ENCODE measurements around the gene C14orf93. TPM values are rescaled to one million over a fixed set of nuclear protein-coding genes. Genes with fewer than 3 reads are reported as not detected.

Gene C14orf93
- total RNA-seq, 5 donors from 2014 or later (not counting 1 experiment from before 2014, with no cell fraction given) = 10.8 to 13.7 (median 12.4) TPM

- CTCF ChIA-PET = no interaction called here
- peaks cover 0 to 3% of the 10 kb centered on the region in 2 donors for H3K27me3 Mint-ChIP-seq
- Histone ChIP-seq H3K27ac (ENCODE audit: low read length) (no peak overlapping the region), H3K27me3 (replicated peaks in 1 of 2; ENCODE audit: control insufficient read depth in 2 of 2, extremely low read depth in 1 of 2, insufficient read depth in 2 of 2, low read length in 1 of 2) (peaks cover 0 to 5% of the 10 kb centered on the region in 2 experiments), H3K4me1 (ENCODE audit: control insufficient read depth in 1 of 2, extremely low read depth in 1 of 2, insufficient read depth in 2 of 2, low read length in 2 of 2) (no peaks in the 10 kb centered on the region), H3K4me3 (ENCODE audit: control insufficient read depth in 1 of 2, extremely low read depth in 1 of 2, low read length in 1 of 2) (no peak overlapping the region), H3K9me3 (no peaks in the 10 kb centered on the region), H3K36me3 (ENCODE audit: control insufficient read depth in 2 of 2, extremely low read depth in 1 of 2, insufficient read depth in 1 of 2, low read length in 1 of 2) (no peaks in the 10 kb centered on the region)
- DNase-seq = no peak
- no peaks in the 10 kb centered on the region for H3K9me3 Mint-ChIP-seq
- WGBS (ENCODE audit: insufficient coverage) = 75% methylated on average over 3 of the region's 6 CpGs
- no peak overlapping the region for H3K27ac Mint-ChIP-seq
- no peaks in the 10 kb centered on the region for H3K4me1 Mint-ChIP-seq
- POLR2A ChIA-PET = no interaction called here
- no peak for ATAC-seq (replicated peaks in 1 of 4)
- no peak overlapping the region for H3K4me3 Mint-ChIP-seq
- no peaks in the 10 kb centered on the region for H3K36me3 Mint-ChIP-seq
These were observed 37.2 kb upstream of the C14orf93 start for GRCh38 chr14:23047034-23047634.

DNA sequence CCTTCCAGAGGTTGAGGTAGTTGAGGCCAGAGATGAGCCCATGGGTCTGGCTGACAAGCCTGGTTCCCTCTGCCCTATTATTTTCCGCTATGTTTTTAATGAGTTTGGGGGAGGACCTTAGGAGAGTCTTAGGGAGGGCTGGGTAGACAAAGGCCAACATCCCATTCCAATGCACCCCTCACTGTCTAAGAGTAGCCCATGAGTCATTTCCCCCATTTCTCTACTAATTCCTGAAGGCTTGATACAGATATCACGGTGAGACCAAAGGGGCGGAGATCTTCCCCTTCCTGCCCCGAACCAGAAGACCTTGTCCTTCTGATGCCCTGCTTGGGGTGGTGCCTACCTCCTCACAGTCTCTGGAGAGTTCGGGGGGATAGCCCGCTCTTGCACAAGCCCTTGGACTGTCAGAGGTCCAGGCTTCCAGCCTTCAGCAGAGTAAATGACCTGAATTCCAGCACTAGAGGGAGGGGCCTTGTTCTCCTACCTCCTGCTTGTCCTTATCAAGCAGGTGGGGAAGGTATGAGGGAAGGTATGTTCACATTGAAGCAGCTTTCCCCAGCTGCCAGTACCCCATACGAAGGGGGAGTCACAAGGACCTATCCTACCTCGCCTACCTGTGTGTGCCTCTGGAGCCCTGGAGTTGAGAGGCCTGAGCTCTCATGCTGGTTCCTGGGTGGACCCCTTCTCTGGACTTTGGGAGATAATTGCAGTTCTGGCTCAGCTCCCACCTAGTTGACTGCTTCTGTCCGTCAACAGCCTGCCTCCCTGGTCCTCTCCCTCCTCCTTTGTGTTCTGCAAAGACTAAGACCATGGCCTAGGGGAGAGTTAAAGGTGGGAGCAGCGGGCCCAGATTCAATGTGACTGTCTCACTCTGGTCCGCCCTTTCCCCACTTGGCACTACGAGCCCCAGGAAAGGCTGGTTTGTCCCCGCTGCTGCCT, 35.7 kb upstream of the C14orf93 start:
- Histone ChIP-seq H3K4me1 (ENCODE audit: control insufficient read depth in 1 of 2, extremely low read depth in 1 of 2, insufficient read depth in 2 of 2, low read length in 2 of 2) (no peaks in the 10 kb centered on the region), H3K9me3 (no peaks in the 10 kb centered on the region), H3K4me3 (ENCODE audit: control insufficient read depth in 1 of 2, extremely low read depth in 1 of 2, low read length in 1 of 2) (no peak overlapping the region), H3K36me3 (ENCODE audit: control insufficient read depth in 2 of 2, extremely low read depth in 1 of 2, insufficient read depth in 1 of 2, low read length in 1 of 2) (no peaks in the 10 kb centered on the region), H3K27me3 (replicated peaks in 1 of 2; ENCODE audit: control insufficient read depth in 2 of 2, extremely low read depth in 1 of 2, insufficient read depth in 2 of 2, low read length in 1 of 2) (peaks cover 0 to 10% of the 10 kb centered on the region in 2 experiments), H3K27ac (ENCODE audit: low read length) (no peak overlapping the region)
- Mint-ChIP-seq H3K27me3 (peaks cover 0 to 3% of the 10 kb centered on the region in 2 donors), H3K9me3 (no peaks in the 10 kb centered on the region), H3K36me3 (no peaks in the 10 kb centered on the region), H3K4me3 (no peak overlapping the region), H3K4me1 (no peaks in the 10 kb centered on the region), H3K27ac (no peak overlapping the region)
- ATAC-seq (replicated peaks in 1 of 4) (no peak), DNase-seq (no peak)
- WGBS (ENCODE audit: insufficient coverage) = 76% methylated on average over 9 of the region's 13 CpGs
- ChIA-PET POLR2A (no interaction called here), CTCF (interaction anchor here in 1 of 2 donors (1.0 kb wide), 1 partner anchor 59 kb away, joined by 4 read pairs; no protein-coding TSS in a partner anchor)

GRCh38 chr14:23044840-23045239, 34.9 kb upstream of the C14orf93 start:
- CTCF ChIA-PET = no interaction called here
- Histone ChIP-seq H3K36me3 (ENCODE audit: control insufficient read depth in 2 of 2, extremely low read depth in 1 of 2, insufficient read depth in 1 of 2, low read length in 1 of 2) (no peaks in the 10 kb centered on the region), H3K27me3 (replicated peaks in 1 of 2; ENCODE audit: control insufficient read depth in 2 of 2, extremely low read depth in 1 of 2, insufficient read depth in 2 of 2, low read length in 1 of 2) (peaks cover 0 to 10% of the 10 kb centered on the region in 2 experiments), H3K4me3 (ENCODE audit: control insufficient read depth in 1 of 2, extremely low read depth in 1 of 2, low read length in 1 of 2) (no peak overlapping the region), H3K27ac (ENCODE audit: low read length) (no peak overlapping the region), H3K4me1 (ENCODE audit: control insufficient read depth in 1 of 2, extremely low read depth in 1 of 2, insufficient read depth in 2 of 2, low read length in 2 of 2) (no peaks in the 10 kb centered on the region), H3K9me3 (no peaks in the 10 kb centered on the region)
- Mint-ChIP-seq H3K27me3 (peaks cover 0 to 3% of the 10 kb centered on the region in 2 donors), H3K27ac (no peak overlapping the region), H3K4me1 (no peaks in the 10 kb centered on the region), H3K9me3 (no peaks in the 10 kb centered on the region), H3K36me3 (no peaks in the 10 kb centered on the region), H3K4me3 (no peak overlapping the region)
- no peak for ATAC-seq (replicated peaks in 1 of 4)
- DNase-seq = no peak
- POLR2A ChIA-PET = no interaction called here
- 96% methylated on average over 4 of the region's 8 CpGs for WGBS (ENCODE audit: insufficient coverage)

- Mint-ChIP-seq H3K4me1 (no peaks in the 10 kb centered on the region), H3K4me3 (no peak overlapping the region), H3K27ac (no peak overlapping the region), H3K27me3 (peaks cover 0 to 3% of the 10 kb centered on the region in 2 donors), H3K36me3 (no peaks in the 10 kb centered on the region), H3K9me3 (no peaks in the 10 kb centered on the region)
- H3K4me1 ChIP-seq (ENCODE audit: control insufficient read depth in 1 of 2, extremely low read depth in 1 of 2, insufficient read depth in 2 of 2, low read length in 2 of 2) = no peaks in the 10 kb centered on the region
- POLR2A ChIA-PET = no interaction called here
- H3K27ac ChIP-seq (ENCODE audit: low read length) = no peak overlapping the region
- H3K9me3 ChIP-seq = no peaks in the 10 kb centered on the region
- no peaks in the 10 kb centered on the region for H3K36me3 ChIP-seq (ENCODE audit: control insufficient read depth in 2 of 2, extremely low read depth in 1 of 2, insufficient read depth in 1 of 2, low read length in 1 of 2)
- H3K27me3 ChIP-seq (replicated peaks in 1 of 2; ENCODE audit: control insufficient read depth in 2 of 2, extremely low read depth in 1 of 2, insufficient read depth in 2 of 2, low read length in 1 of 2) = peaks cover 0 to 10% of the 10 kb centered on the region in 2 experiments
- H3K4me3 ChIP-seq (ENCODE audit: control insufficient read depth in 1 of 2, extremely low read depth in 1 of 2, low read length in 1 of 2) = no peak overlapping the region
- no CpG with 5 or more reads among the region's 3 CpGs for WGBS (ENCODE audit: insufficient coverage)
- CTCF ChIA-PET = no interaction called here
- DNase-seq (no peak), ATAC-seq (replicated peaks in 1 of 4) (no peak)
These were observed 33.8 kb upstream of the C14orf93 start for GRCh38 chr14:23043754-23044153.

GRCh38 chr14:23043145-23043544, 33.2 kb upstream of the C14orf93 start:
- no peak for DNase-seq
- ChIA-PET POLR2A (no interaction called here), CTCF (no interaction called here)
- Histone ChIP-seq H3K9me3 (no peaks in the 10 kb centered on the region), H3K4me3 (ENCODE audit: control insufficient read depth in 1 of 2, extremely low read depth in 1 of 2, low read length in 1 of 2) (no peak overlapping the region), H3K36me3 (ENCODE audit: control insufficient read depth in 2 of 2, extremely low read depth in 1 of 2, insufficient read depth in 1 of 2, low read length in 1 of 2) (no peaks in the 10 kb centered on the region), H3K4me1 (ENCODE audit: control insufficient read depth in 1 of 2, extremely low read depth in 1 of 2, insufficient read depth in 2 of 2, low read length in 2 of 2) (no peaks in the 10 kb centered on the region), H3K27me3 (replicated peaks in 1 of 2; ENCODE audit: control insufficient read depth in 2 of 2, extremely low read depth in 1 of 2, insufficient read depth in 2 of 2, low read length in 1 of 2) (peaks cover 0 to 10% of the 10 kb centered on the region in 2 experiments), H3K27ac (ENCODE audit: low read length) (no peak overlapping the region)
- 73% methylated on average over 4 of the region's 6 CpGs for WGBS (ENCODE audit: insufficient coverage)
- peaks cover 0 to 3% of the 10 kb centered on the region in 2 donors for H3K27me3 Mint-ChIP-seq
- no peak overlapping the region for H3K27ac Mint-ChIP-seq
- H3K4me1 Mint-ChIP-seq = no peaks in the 10 kb centered on the region
- no peak for ATAC-seq (replicated peaks in 1 of 4)
- no peaks in the 10 kb centered on the region for H3K36me3 Mint-ChIP-seq
- H3K9me3 Mint-ChIP-seq = no peaks in the 10 kb centered on the region
- no peak overlapping the region for H3K4me3 Mint-ChIP-seq

DNA sequence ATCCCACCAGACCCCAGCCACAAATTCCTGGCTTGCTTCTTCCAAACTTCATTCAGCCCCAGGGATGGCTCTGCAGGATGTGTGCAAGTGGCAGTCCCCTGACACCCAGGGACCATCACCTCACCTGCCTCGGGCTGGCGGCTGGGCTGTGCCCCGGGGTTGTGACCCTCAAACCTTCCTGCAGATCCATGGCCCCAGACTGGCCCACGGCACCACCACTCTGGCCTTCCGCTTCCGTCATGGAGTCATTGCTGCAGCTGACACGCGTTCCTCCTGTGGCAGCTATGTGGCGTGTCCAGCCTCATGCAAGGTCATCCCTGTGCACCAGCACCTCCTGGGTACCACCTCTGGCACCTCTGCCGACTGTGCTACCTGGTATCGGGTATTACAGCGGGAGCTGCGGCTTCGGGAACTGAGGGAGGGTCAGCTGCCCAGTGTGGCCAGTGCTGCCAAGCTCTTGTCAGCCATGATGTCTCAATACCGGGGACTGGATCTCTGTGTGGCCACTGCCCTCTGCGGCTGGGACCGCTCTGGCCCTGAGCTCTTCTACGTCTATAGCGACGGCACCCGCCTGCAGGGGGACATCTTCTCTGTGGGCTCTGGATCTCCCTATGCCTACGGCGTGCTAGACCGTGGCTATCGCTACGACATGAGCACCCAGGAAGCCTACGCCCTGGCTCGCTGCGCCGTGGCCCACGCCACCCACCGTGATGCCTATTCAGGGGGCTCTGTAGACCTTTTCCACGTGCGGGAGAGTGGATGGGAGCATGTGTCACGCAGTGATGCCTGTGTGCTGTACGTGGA, 32.4 kb upstream of the C14orf93 start, which contains the start of gene PSMB11:
Gene PSMB11, plus strand, starts transcription at position 51 of the 804 bp plus-strand sequence. Its CDS starts 14 bp downstream, at position 65.
- 94% methylated on average over 33 of the region's 36 CpGs for WGBS (ENCODE audit: insufficient coverage)
- no peak within 1 kb of the TSS for H3K4me3 Mint-ChIP-seq
- CTCF ChIA-PET = no interaction called here

More for the DNA sequence above, 32.4 kb upstream of the C14orf93 start, which contains the start of gene PSMB11:
- no peaks in the 10 kb centered on the region for H3K36me3 Mint-ChIP-seq
- H3K4me1 Mint-ChIP-seq = no peaks in the 10 kb centered on the region
- Histone ChIP-seq H3K27ac (ENCODE audit: low read length) (no peak within 1 kb of the TSS), H3K4me3 (ENCODE audit: control insufficient read depth in 1 of 2, extremely low read depth in 1 of 2, low read length in 1 of 2) (no peak within 1 kb of the TSS), H3K36me3 (ENCODE audit: control insufficient read depth in 2 of 2, extremely low read depth in 1 of 2, insufficient read depth in 1 of 2, low read length in 1 of 2) (no peaks in the 10 kb centered on the region), H3K27me3 (replicated peaks in 1 of 2; ENCODE audit: control insufficient read depth in 2 of 2, extremely low read depth in 1 of 2, insufficient read depth in 2 of 2, low read length in 1 of 2) (peaks cover 0 to 10% of the 10 kb centered on the region in 2 experiments), H3K9me3 (no peaks in the 10 kb centered on the region), H3K4me1 (ENCODE audit: control insufficient read depth in 1 of 2, extremely low read depth in 1 of 2, insufficient read depth in 2 of 2, low read length in 2 of 2) (no peaks in the 10 kb centered on the region)
- DNase-seq (no peak), ATAC-seq (replicated peaks in 1 of 4) (no peak)
- H3K27ac Mint-ChIP-seq = no peak within 1 kb of the TSS
- POLR2A ChIA-PET = no interaction called here
- no peaks in the 10 kb centered on the region for H3K27me3 Mint-ChIP-seq
- no peaks in the 10 kb centered on the region for H3K9me3 Mint-ChIP-seq

Measured in T-cell (primary cell).